Muscle layer of duodenum (tissue), 2 donors: Measurements from ENCODE around the gene PDXK.
A peak's percentile ranks its signal among the peaks of the same experiment; 100 is the strongest.

Experiments used
- H3K27ac ChIP-seq: one replicate; pipeline ENCODE4 v1.7.0; 2013; ENCODE audit warnings: mild to moderate bottlenecking, low read length
- H3K27me3 ChIP-seq: one replicate; pipeline ENCODE4 v1.7.0; 2013; ENCODE audit warnings: low read depth, mild to moderate bottlenecking, control low read depth, low read length
- H3K36me3 ChIP-seq, 2 donors: one replicate each; pipeline ENCODE4 v1.7.0; 2013; ENCODE audit warnings: low read length in 2 of 2, control low read depth in 1 of 2, mild to moderate bottlenecking in 1 of 2; ENCODE audit not compliant: insufficient read depth in 2 of 2, control insufficient read depth in 1 of 2
- H3K4me1 ChIP-seq, 2 donors: one replicate each; pipeline ENCODE4 v1.7.0; 2013; ENCODE audit warnings: low read length in 2 of 2, mild to moderate bottlenecking in 2 of 2, control low read depth in 1 of 2, moderate library complexity in 1 of 2; ENCODE audit not compliant: insufficient read depth in 2 of 2, control insufficient read depth in 1 of 2
- H3K4me3 ChIP-seq, 2 donors: one replicate each; pipeline ENCODE4 v1.7.0; 2013; ENCODE audit warnings: low read length in 2 of 2, low read depth in 1 of 2, mild to moderate bottlenecking in 1 of 2
- H3K9me3 ChIP-seq, 2 donors: one replicate each; pipeline ENCODE4 v1.7.0; 2013; ENCODE audit warnings: low read length in 2 of 2, control low read depth in 1 of 2, mild to moderate bottlenecking in 1 of 2; ENCODE audit not compliant: control insufficient read depth in 1 of 2
- donor health status: healthy.

PDXK gene

GRCh38 chr21:43751955-43752591, 33.1 kb downstream of the PDXK start:
- Histone ChIP-seq H3K36me3 (peaks cover 37 to 89% of the 10 kb centered on the region in 2 donors), H3K4me1 (no peaks in the 10 kb centered on the region), H3K4me3 (no peak overlapping the region), H3K9me3 (no peaks in the 10 kb centered on the region), H3K27ac (no peak overlapping the region), H3K27me3 (no peaks in the 10 kb centered on the region)

- Histone ChIP-seq H3K9me3 (no peaks in the 10 kb centered on the region), H3K4me1 (peaks cover 0 to 4% of the 10 kb centered on the region in 2 donors), H3K27ac (no peak overlapping the region), H3K4me3 (no peak overlapping the region), H3K36me3 (peaks cover 32 to 82% of the 10 kb centered on the region in 2 donors), H3K27me3 (no peaks in the 10 kb centered on the region)
These were observed 34.0 kb downstream of the PDXK start for GRCh38 chr21:43752758-43753438.

GRCh38 chr21:43753439-43753799, 34.5 kb downstream of the PDXK start:
- Histone ChIP-seq H3K4me3 (no peak overlapping the region), H3K9me3 (no peaks in the 10 kb centered on the region), H3K4me1 (peaks cover 0 to 4% of the 10 kb centered on the region in 2 donors), H3K27me3 (no peaks in the 10 kb centered on the region), H3K27ac (no peak overlapping the region), H3K36me3 (peaks cover 32 to 77% of the 10 kb centered on the region in 2 donors)

DNA sequence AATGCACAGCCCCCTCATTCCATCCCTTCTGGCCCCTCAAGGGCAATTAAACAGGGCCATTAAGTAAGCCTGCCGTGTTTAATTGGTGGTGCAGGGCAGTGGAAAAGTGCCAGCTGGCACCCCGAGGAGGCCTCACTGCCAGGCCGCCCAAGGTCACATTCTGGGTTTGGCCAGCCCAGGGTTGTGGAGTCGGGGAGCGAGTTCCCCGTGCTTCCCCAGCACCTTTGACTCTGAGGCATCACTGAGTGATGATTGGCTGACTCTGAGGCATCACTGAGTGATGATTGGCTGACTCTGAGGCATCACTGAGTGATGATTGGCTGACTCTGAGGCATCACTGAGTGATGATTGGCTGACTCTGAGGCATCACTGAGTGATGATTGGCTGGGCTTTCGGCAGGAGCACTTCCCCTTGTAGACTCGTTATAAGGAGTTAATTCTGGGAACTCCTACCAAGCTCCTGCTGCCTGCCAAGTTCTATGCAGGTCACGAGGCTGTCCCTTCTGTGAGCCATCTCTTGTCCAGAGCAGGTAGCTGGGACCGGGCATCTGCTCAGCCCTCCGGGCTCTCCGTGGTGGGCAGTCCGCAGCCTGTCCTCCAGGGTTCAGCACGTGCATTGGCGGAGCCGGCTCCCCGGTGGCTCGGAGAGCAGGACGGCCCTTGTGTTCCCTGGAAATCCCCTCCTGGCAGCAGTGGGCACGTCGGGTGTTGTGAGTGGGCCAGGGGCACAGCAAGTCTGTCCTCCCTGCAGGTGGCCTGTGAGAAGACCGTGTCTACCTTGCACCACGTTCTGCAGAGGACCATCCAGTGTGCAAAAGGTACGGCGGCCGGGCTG, 36.2 kb downstream of the PDXK start:
- Histone ChIP-seq H3K27me3 (no peaks in the 10 kb centered on the region), H3K4me1 (peaks cover 0 to 4% of the 10 kb centered on the region in 2 donors), H3K27ac (no peak overlapping the region), H3K4me3 (no peak overlapping the region), H3K36me3 (peaks cover 37 to 61% of the 10 kb centered on the region in 2 donors), H3K9me3 (no peaks in the 10 kb centered on the region)

GRCh38 chr21:43755820-43756594, 37.1 kb downstream of the PDXK start:
- Histone ChIP-seq H3K36me3 (peaks cover 29 to 57% of the 10 kb centered on the region in 2 donors), H3K27ac (no peak overlapping the region), H3K4me1 (peaks cover 0 to 4% of the 10 kb centered on the region in 2 donors), H3K27me3 (no peaks in the 10 kb centered on the region), H3K9me3 (no peaks in the 10 kb centered on the region), H3K4me3 (no peak overlapping the region)

- no peaks in the 10 kb centered on the region for H3K9me3 ChIP-seq
- H3K36me3 ChIP-seq, result peaks cover 29 to 57% of the 10 kb centered on the region in 2 donors
- no peak overlapping the region for H3K4me3 ChIP-seq
- no peak overlapping the region for H3K27ac ChIP-seq
- peaks cover 0 to 4% of the 10 kb centered on the region in 2 donors for H3K4me1 ChIP-seq
- no peaks in the 10 kb centered on the region for H3K27me3 ChIP-seq
These were observed 38.7 kb downstream of the PDXK start for GRCh38 chr21:43757601-43758000.

GRCh38 chr21:43758111-43758641, 39.2 kb downstream of the PDXK start:
- Histone ChIP-seq H3K4me3 (peak overlapping the region; percentile 21 to 33), H3K9me3 (no peaks in the 10 kb centered on the region), H3K36me3 (peaks cover 29 to 57% of the 10 kb centered on the region in 2 donors), H3K27ac (peak overlapping the region; percentile 65), H3K4me1 (peaks cover 0 to 4% of the 10 kb centered on the region in 2 donors), H3K27me3 (no peaks in the 10 kb centered on the region)

DNA sequence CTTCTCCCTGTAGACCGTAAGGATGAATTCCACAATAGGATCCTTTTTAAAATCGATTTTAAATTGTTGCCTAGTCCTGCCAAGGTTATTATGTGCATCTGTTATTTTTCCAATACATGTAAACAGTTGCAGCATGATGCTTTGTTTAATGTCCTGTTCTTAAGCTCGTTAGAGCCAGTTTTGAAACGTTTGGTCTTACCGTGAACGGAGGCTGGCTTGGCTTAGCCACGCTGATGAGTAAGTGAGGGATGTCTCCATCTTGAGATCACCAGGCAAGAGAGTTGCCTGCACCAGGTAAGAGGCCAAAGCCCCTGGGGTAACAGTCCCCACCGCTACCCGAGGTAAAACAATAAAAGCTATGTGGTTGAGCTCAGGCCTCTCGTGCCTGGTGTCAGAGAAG, 39.9 kb downstream of the PDXK start:
- Histone ChIP-seq H3K27ac (peak overlapping the region; percentile 65), H3K4me3 (peak overlapping the region; percentile 21 to 33), H3K4me1 (peaks cover 0 to 4% of the 10 kb centered on the region in 2 donors), H3K27me3 (no peaks in the 10 kb centered on the region), H3K9me3 (no peaks in the 10 kb centered on the region), H3K36me3 (peaks cover 23 to 50% of the 10 kb centered on the region in 2 donors)

GRCh38 chr21:43759651-43760050, 40.7 kb downstream of the PDXK start:
- Histone ChIP-seq H3K4me3 (no peak overlapping the region), H3K9me3 (no peaks in the 10 kb centered on the region), H3K4me1 (peaks cover 0 to 4% of the 10 kb centered on the region in 2 donors), H3K36me3 (peaks cover 15 to 43% of the 10 kb centered on the region in 2 donors), H3K27ac (no peak overlapping the region), H3K27me3 (no peaks in the 10 kb centered on the region)

DNA sequence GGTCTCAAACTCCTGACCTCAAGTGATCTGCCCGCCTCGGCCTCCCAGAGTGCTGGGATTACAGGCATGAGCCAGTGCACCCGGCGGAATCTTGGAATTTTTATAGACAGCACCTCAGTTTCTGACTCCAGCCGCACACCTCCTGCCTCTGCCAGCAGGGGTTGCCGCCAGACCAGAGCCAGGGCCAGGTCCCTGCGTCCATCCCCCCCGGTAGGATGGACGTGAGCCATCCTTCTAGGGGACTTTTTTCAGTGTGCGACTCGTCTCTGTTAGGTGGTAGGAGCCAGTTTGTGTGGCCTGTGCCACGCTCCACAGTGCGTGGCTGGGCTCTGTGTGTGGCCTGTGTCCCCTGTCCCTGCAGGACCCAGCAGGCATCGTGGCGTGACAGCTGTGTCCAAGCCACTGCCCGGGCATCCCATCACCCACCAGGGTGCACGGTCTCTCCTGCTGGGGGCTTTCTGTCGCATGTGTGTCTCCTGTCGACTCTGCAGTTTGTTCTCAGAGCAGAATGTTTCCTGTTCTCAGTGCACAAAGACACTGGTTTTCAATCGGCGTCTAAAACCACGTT, 41.5 kb downstream of the PDXK start:
- Histone ChIP-seq H3K9me3 (no peaks in the 10 kb centered on the region), H3K27ac (no peak overlapping the region), H3K4me3 (no peak overlapping the region), H3K36me3 (peaks cover 15 to 36% of the 10 kb centered on the region in 2 donors), H3K4me1 (peaks cover 0 to 4% of the 10 kb centered on the region in 2 donors), H3K27me3 (no peaks in the 10 kb centered on the region)
